ENCODE measurements around the gene ABHD17A. TPM values are rescaled to one million over a fixed set of nuclear protein-coding genes. Genes with fewer than 3 reads are reported as not detected.
"Not testable (repeated sequence)": the region's sequence is repeated elsewhere in the genome, so short reads cannot be mapped to it uniquely, and the experiment has no call there.

Gene ABHD17A
- total RNA-seq, 1 donor from 2014 or later = 283 TPM

GRCh38 chr19:1883784-1884183, 1.5 kb downstream of the ABHD17A start:
- peaks cover 25% of the 10 kb centered on the region for H3K4me1 Mint-ChIP-seq (ENCODE audit: unreplicated experiment)
- peak overlapping the region; percentile 100 for H3K4me3 Mint-ChIP-seq (ENCODE audit: unreplicated experiment)
- peak overlapping the region; percentile 100 for H3K27ac Mint-ChIP-seq (ENCODE audit: unreplicated experiment)

GRCh38 chr19:1882786-1883692, 2.3 kb downstream of the ABHD17A start:
- Mint-ChIP-seq H3K27ac (ENCODE audit: unreplicated experiment) (peak overlapping the region; percentile 100), H3K9me3 (ENCODE audit: unreplicated experiment) (no peaks in the 10 kb centered on the region), H3K36me3 (ENCODE audit: low read depth, unreplicated experiment) (peaks cover 19% of the 10 kb centered on the region), H3K27me3 (ENCODE audit: unreplicated experiment) (peaks cover 32% of the 10 kb centered on the region), H3K4me1 (ENCODE audit: unreplicated experiment) (peaks cover 25% of the 10 kb centered on the region), H3K4me3 (ENCODE audit: unreplicated experiment) (peak overlapping the region; percentile 100)
- no peak for TF ChIP-seq CTCF (IDR thresholded peaks at IDR 0.05; ENCODE audit: unreplicated experiment)
- no peak for DNase-seq (ENCODE audit: low spot score)

More at GRCh38 chr19:1883784-1884183, 1.5 kb downstream of the ABHD17A start:
- DNase-seq (ENCODE audit: low spot score) = no peak
- TF ChIP-seq CTCF (IDR thresholded peaks at IDR 0.05; ENCODE audit: unreplicated experiment) = no peak
- H3K27me3 Mint-ChIP-seq (ENCODE audit: unreplicated experiment) = peaks cover 32% of the 10 kb centered on the region
- peaks cover 19% of the 10 kb centered on the region for H3K36me3 Mint-ChIP-seq (ENCODE audit: low read depth, unreplicated experiment)
- H3K9me3 Mint-ChIP-seq (ENCODE audit: unreplicated experiment) = no peaks in the 10 kb centered on the region

GRCh38 chr19:1882089-1882785, 3.1 kb downstream of the ABHD17A start:
- peaks cover 33% of the 10 kb centered on the region for H3K27me3 Mint-ChIP-seq (ENCODE audit: unreplicated experiment)
- peak overlapping the region; percentile 100 for H3K4me3 Mint-ChIP-seq (ENCODE audit: unreplicated experiment)
- TF ChIP-seq CTCF (IDR thresholded peaks at IDR 0.05; ENCODE audit: unreplicated experiment) = no peak
- peaks cover 25% of the 10 kb centered on the region for H3K4me1 Mint-ChIP-seq (ENCODE audit: unreplicated experiment)
- peak overlapping the region; percentile 100 for H3K27ac Mint-ChIP-seq (ENCODE audit: unreplicated experiment)
- DNase-seq (ENCODE audit: low spot score) = peak; percentile 60
- H3K9me3 Mint-ChIP-seq (ENCODE audit: unreplicated experiment) = no peaks in the 10 kb centered on the region
- peaks cover 19% of the 10 kb centered on the region for H3K36me3 Mint-ChIP-seq (ENCODE audit: low read depth, unreplicated experiment)

GRCh38 chr19:1881393-1882088, 3.8 kb downstream of the ABHD17A start:
- not testable (repeated sequence) for DNase-seq (ENCODE audit: low spot score); H3K9me3 Mint-ChIP-seq (ENCODE audit: unreplicated experiment)
- peaks cover 25% of the 10 kb centered on the region for H3K4me1 Mint-ChIP-seq (ENCODE audit: unreplicated experiment)
- H3K27ac Mint-ChIP-seq (ENCODE audit: unreplicated experiment) = peak overlapping the region; percentile 100
- peaks cover 19% of the 10 kb centered on the region for H3K36me3 Mint-ChIP-seq (ENCODE audit: low read depth, unreplicated experiment)
- peak overlapping the region; percentile 100 for H3K4me3 Mint-ChIP-seq (ENCODE audit: unreplicated experiment)
- peaks cover 33% of the 10 kb centered on the region for H3K27me3 Mint-ChIP-seq (ENCODE audit: unreplicated experiment)
